GM12874 (cell line): Measurements from ENCODE around the gene GALT.

Source experiments
- TF ChIP-seq, protein P1 (sequence below): IDR thresholded peaks from 2 replicates; pipeline ENCODE4 v1.5.1; 2011; ENCODE audit warnings: low read depth, mild to moderate bottlenecking, control low read depth, low read length, moderate library complexity; ENCODE audit not compliant: insufficient read depth

Gene GALT

GRCh38 chr9:34637356-34638137 lies 8.9 kb upstream of the GALT start, which contains the start of gene SIGMAR1:
TSS of gene SIGMAR1 (minus strand) at chr9:34637787. CDS start at chr9:34637697, 90 bp downstream.
- TF ChIP-seq, protein P1, sequence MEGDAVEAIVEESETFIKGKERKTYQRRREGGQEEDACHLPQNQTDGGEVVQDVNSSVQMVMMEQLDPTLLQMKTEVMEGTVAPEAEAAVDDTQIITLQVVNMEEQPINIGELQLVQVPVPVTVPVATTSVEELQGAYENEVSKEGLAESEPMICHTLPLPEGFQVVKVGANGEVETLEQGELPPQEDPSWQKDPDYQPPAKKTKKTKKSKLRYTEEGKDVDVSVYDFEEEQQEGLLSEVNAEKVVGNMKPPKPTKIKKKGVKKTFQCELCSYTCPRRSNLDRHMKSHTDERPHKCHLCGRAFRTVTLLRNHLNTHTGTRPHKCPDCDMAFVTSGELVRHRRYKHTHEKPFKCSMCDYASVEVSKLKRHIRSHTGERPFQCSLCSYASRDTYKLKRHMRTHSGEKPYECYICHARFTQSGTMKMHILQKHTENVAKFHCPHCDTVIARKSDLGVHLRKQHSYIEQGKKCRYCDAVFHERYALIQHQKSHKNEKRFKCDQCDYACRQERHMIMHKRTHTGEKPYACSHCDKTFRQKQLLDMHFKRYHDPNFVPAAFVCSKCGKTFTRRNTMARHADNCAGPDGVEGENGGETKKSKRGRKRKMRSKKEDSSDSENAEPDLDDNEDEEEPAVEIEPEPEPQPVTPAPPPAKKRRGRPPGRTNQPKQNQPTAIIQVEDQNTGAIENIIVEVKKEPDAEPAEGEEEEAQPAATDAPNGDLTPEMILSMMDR = no peak

- TF ChIP-seq, protein P1 = no peak
These were observed 8.4 kb upstream of the GALT start for GRCh38 chr9:34638138-34638445.

GRCh38 chr9:34642679-34643078 lies 3.8 kb upstream of the GALT start:
- TF ChIP-seq, protein P1 = no peak

DNA sequence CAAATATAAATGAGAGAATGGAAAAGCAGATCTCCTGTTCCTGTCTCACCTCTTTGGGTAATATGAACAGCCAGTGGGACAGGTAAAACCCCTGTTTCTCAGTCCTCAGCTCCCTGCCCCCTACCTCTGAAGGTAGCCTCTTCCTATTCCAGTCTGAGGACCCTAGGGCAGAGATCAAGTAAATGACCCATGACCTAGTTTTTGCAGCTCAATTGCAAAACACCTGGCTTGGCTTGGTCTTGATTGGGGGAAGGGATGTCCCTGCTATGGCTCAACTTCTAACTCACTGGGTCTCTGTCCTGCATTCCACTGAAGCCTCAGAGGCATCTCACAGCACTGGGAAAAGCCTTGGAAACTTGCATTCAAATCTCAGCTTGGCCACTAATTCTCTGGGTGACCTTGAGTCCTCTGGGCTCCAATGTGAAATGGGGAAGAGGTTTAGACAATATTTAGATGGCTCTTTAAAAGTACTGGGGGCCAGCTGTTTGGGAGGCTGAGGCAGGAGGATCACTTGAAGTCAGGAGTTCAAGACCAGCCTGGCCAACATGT lies 1.6 kb upstream of the GALT start:
- TF ChIP-seq, protein P1 = no peak

- TF ChIP-seq, protein P1 = no peak
These were observed 569 bp downstream of the GALT start for GRCh38 chr9:34647084-34647403.

DNA sequence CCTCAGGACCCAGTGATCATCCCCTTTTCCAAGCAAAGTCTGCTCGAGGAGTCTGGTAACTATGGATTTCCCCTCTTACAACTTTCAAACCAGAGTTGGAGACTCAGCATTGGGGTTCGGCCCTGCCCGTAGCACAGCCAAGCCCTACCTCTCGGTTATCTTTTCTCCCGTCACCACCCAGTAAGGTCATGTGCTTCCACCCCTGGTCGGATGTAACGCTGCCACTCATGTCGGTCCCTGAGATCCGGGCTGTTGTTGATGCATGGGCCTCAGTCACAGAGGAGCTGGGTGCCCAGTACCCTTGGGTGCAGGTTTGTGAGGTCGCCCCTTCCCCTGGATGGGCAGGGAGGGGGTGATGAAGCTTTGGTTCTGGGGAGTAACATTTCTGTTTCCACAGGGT lies 1.2 kb downstream of the GALT start:
- TF ChIP-seq, protein P1 = no peak

DNA sequence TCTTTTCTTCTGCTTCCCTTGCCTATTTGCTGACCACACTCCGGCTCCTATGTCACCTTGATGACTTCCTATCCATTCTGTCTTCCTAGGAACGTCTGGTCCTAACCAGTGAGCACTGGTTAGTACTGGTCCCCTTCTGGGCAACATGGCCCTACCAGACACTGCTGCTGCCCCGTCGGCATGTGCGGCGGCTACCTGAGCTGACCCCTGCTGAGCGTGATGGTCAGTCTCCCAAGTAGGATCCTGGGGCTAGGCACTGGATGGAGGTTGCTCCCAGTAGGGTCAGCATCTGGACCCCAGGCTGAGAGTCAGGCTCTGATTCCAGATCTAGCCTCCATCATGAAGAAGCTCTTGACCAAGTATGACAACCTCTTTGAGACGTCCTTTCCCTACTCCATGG lies 2.2 kb downstream of the GALT start:
- TF ChIP-seq, protein P1 = no peak

- TF ChIP-seq, protein P1 = no peak
These were observed 4.3 kb downstream of the GALT start for GRCh38 chr9:34650816-34651215.
